ENCODE measurements around the gene DYRK3.
"Not testable (repeated sequence)": the region's sequence is repeated elsewhere in the genome, so short reads cannot be mapped to it uniquely, and the experiment has no call there.

The DYRK3 gene

DNA sequence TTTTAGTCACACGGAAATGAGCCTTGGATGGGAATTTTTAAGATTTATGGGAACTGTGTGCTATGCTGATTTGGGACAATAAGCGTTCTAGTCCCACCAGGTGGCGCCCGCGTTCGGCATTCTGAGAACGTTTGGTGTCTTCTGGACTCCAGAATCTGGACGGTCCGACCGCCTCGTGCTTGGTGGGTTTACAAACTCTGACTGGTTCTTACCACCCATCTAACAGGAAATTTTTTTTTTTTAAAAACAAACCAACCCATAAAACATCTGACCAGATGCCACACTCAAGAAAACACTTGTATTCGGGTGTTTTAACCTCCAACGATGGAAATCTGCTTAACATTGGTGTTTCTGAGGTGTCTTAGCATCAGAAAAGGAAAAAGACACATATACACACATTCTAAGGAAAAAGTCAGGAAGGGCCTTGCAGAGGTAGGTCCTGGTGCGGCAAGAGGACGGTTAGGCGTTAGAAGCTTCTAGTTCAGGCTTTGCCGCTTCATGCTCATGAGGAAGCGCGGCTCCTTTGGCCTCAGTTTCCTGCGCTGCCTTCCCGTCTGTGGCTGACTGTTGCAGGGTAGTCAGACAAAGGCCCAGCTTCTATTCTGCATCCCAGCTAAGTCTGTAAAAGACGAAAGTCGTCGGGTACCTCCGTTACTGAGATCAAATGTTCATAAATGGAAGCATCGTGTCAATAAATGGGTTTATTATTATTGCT lies 814 bp upstream of the DYRK3 start:
- H3K36me3 ChIP-seq (ENCODE audit: insufficient read depth, low read length), result no peaks in the 10 kb centered on the region
- peak overlapping the region; percentile 84 for H3K27ac ChIP-seq (ENCODE audit: low read depth, low read length)
- H3K9ac ChIP-seq (ENCODE audit: low read length), result peak overlapping the region; percentile 28
- H3K27me3 ChIP-seq (ENCODE audit: control insufficient read depth in 1 of 2, insufficient read depth in 2 of 2, low read length in 2 of 2), result no peaks in the 10 kb centered on the region
- peak overlapping the region in 1 of 2 donors; percentile 63 for H3K4me3 ChIP-seq (ENCODE audit: low read depth in 1 of 2, low read length in 2 of 2)
- peaks cover 9% of the 10 kb centered on the region for H3K4me1 ChIP-seq (ENCODE audit: insufficient read depth, low read length)
- H3K9me3 ChIP-seq (ENCODE audit: low read length), result no peaks in the 10 kb centered on the region

GRCh38 chr1:206635978-206636345 lies 626 bp downstream of the DYRK3 start:
- Histone ChIP-seq H3K9me3 (ENCODE audit: low read length) (no peaks in the 10 kb centered on the region), H3K27ac (ENCODE audit: low read depth, low read length) (peak overlapping the region; percentile 84), H3K27me3 (ENCODE audit: control insufficient read depth in 1 of 2, insufficient read depth in 2 of 2, low read length in 2 of 2) (no peaks in the 10 kb centered on the region), H3K9ac (ENCODE audit: low read length) (peak overlapping the region; percentile 40), H3K4me3 (ENCODE audit: low read depth in 1 of 2, low read length in 2 of 2) (peak overlapping the region; percentile 63 to 96), H3K36me3 (ENCODE audit: insufficient read depth, low read length) (no peaks in the 10 kb centered on the region), H3K4me1 (ENCODE audit: insufficient read depth, low read length) (peaks cover 9% of the 10 kb centered on the region)

- H3K4me1 ChIP-seq (ENCODE audit: insufficient read depth, low read length), result peaks cover 9% of the 10 kb centered on the region
- H3K9ac ChIP-seq (ENCODE audit: low read length), result no peak overlapping the region
- no peaks in the 10 kb centered on the region for H3K36me3 ChIP-seq (ENCODE audit: insufficient read depth, low read length)
- no peaks in the 10 kb centered on the region for H3K9me3 ChIP-seq (ENCODE audit: low read length)
- no peak overlapping the region for H3K27ac ChIP-seq (ENCODE audit: low read depth, low read length)
- H3K27me3 ChIP-seq (ENCODE audit: control insufficient read depth in 1 of 2, insufficient read depth in 2 of 2, low read length in 2 of 2), result no peaks in the 10 kb centered on the region
- no peak overlapping the region for H3K4me3 ChIP-seq (ENCODE audit: low read depth in 1 of 2, low read length in 2 of 2)
These were observed 1.3 kb downstream of the DYRK3 start for GRCh38 chr1:206636671-206637070.

- Histone ChIP-seq H3K4me1 (ENCODE audit: insufficient read depth, low read length) (peaks cover 9% of the 10 kb centered on the region), H3K9me3 (ENCODE audit: low read length) (no peaks in the 10 kb centered on the region), H3K4me3 (ENCODE audit: low read depth in 1 of 2, low read length in 2 of 2) (no peak overlapping the region), H3K36me3 (ENCODE audit: insufficient read depth, low read length) (no peaks in the 10 kb centered on the region), H3K9ac (ENCODE audit: low read length) (no peak overlapping the region), H3K27ac (ENCODE audit: low read depth, low read length) (no peak overlapping the region), H3K27me3 (ENCODE audit: control insufficient read depth in 1 of 2, insufficient read depth in 2 of 2, low read length in 2 of 2) (no peaks in the 10 kb centered on the region)
These were observed 2.3 kb downstream of the DYRK3 start for GRCh38 chr1:206637605-206638004.

DNA sequence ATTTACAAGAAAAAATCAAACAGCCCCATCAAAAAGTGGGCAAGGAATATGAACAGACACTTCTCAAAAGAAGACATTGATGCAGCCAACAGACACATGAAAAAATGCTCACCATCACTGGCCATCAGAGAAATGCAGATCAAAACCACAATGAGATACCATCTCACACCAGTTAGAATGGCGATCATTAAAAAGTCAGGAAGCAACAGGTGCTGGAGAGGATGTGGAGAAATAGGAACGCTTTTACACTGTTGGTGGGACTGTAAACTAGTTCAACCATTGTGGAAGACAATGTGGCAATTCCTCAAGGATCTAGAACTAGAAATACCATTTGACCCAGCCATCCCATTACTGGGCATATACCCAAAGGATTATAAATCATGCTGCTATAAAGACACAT lies 6.7 kb downstream of the DYRK3 start:
- not testable (repeated sequence) for H3K27ac ChIP-seq (ENCODE audit: low read depth, low read length); H3K4me3 ChIP-seq (ENCODE audit: low read depth in 1 of 2, low read length in 2 of 2); H3K4me1 ChIP-seq (ENCODE audit: insufficient read depth, low read length); H3K36me3 ChIP-seq (ENCODE audit: insufficient read depth, low read length); H3K9ac ChIP-seq (ENCODE audit: low read length); H3K9me3 ChIP-seq (ENCODE audit: low read length); H3K27me3 ChIP-seq (ENCODE audit: control insufficient read depth in 1 of 2, insufficient read depth in 2 of 2, low read length in 2 of 2)

GRCh38 chr1:206643118-206643698 lies 7.9 kb downstream of the DYRK3 start:
- no peak overlapping the region for H3K27ac ChIP-seq (ENCODE audit: low read depth, low read length)
- H3K27me3 ChIP-seq (ENCODE audit: control insufficient read depth in 1 of 2, insufficient read depth in 2 of 2, low read length in 2 of 2), result no peaks in the 10 kb centered on the region
- H3K9ac ChIP-seq (ENCODE audit: low read length), result no peak overlapping the region
- H3K36me3 ChIP-seq (ENCODE audit: insufficient read depth, low read length), result peaks cover 9% of the 10 kb centered on the region
- H3K4me1 ChIP-seq (ENCODE audit: insufficient read depth, low read length), result no peaks in the 10 kb centered on the region
- no peak overlapping the region for H3K4me3 ChIP-seq (ENCODE audit: low read depth in 1 of 2, low read length in 2 of 2)
- no peaks in the 10 kb centered on the region for H3K9me3 ChIP-seq (ENCODE audit: low read length)

- H3K27me3 ChIP-seq (ENCODE audit: control insufficient read depth in 1 of 2, insufficient read depth in 2 of 2, low read length in 2 of 2), result no peaks in the 10 kb centered on the region
- H3K9ac ChIP-seq (ENCODE audit: low read length), result no peak overlapping the region
- no peak overlapping the region for H3K27ac ChIP-seq (ENCODE audit: low read depth, low read length)
- no peaks in the 10 kb centered on the region for H3K9me3 ChIP-seq (ENCODE audit: low read length)
- no peaks in the 10 kb centered on the region for H3K4me1 ChIP-seq (ENCODE audit: insufficient read depth, low read length)
- H3K36me3 ChIP-seq (ENCODE audit: insufficient read depth, low read length), result peaks cover 14% of the 10 kb centered on the region
- no peak overlapping the region for H3K4me3 ChIP-seq (ENCODE audit: low read depth in 1 of 2, low read length in 2 of 2)
These were observed 11.2 kb downstream of the DYRK3 start for GRCh38 chr1:206646504-206646903.

- peaks cover 14% of the 10 kb centered on the region for H3K36me3 ChIP-seq (ENCODE audit: insufficient read depth, low read length)
- H3K9ac ChIP-seq (ENCODE audit: low read length), result no peak overlapping the region
- H3K4me3 ChIP-seq (ENCODE audit: low read depth in 1 of 2, low read length in 2 of 2), result no peak overlapping the region
- no peaks in the 10 kb centered on the region for H3K9me3 ChIP-seq (ENCODE audit: low read length)
- no peak overlapping the region for H3K27ac ChIP-seq (ENCODE audit: low read depth, low read length)
- no peaks in the 10 kb centered on the region for H3K4me1 ChIP-seq (ENCODE audit: insufficient read depth, low read length)
- H3K27me3 ChIP-seq (ENCODE audit: control insufficient read depth in 1 of 2, insufficient read depth in 2 of 2, low read length in 2 of 2), result no peaks in the 10 kb centered on the region
These were observed 11.9 kb downstream of the DYRK3 start for GRCh38 chr1:206647224-206647623.

DNA sequence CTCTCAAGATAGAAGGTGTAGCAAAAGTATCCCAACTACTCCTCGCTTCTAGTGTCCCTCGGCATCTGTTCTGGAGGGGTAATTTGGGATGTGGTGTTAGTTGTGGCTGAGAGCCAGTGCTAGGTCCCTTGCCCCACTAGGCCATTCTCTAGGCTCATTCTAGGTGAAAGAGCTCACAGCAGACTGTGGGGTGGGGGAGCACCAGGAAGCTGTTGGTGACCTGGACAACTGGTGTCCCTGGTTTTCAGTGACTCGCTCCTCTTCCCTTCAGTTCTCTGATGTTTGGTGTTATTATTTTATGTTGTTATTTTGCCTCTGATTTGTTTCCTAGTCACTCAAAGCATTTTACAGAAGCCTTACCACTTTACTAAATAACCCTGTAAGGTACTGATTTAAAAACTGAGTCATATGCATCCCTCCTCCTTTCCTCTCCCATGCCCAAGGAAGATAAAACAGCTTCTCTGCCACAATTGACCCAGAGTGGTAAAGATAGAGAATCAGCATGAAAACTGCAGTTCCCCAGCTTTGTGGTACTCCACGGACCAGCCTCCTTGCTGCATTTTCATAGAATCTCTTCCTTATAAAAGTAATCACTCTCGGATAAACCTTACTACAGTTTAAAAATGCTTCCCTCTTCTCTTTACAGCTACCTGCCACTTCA lies 14.1 kb downstream of the DYRK3 start:
- Histone ChIP-seq H3K27ac (ENCODE audit: low read depth, low read length) (no peak overlapping the region), H3K4me1 (ENCODE audit: insufficient read depth, low read length) (no peaks in the 10 kb centered on the region), H3K36me3 (ENCODE audit: insufficient read depth, low read length) (peaks cover 14% of the 10 kb centered on the region), H3K4me3 (ENCODE audit: low read depth in 1 of 2, low read length in 2 of 2) (no peak overlapping the region), H3K27me3 (ENCODE audit: control insufficient read depth in 1 of 2, insufficient read depth in 2 of 2, low read length in 2 of 2) (no peaks in the 10 kb centered on the region), H3K9me3 (ENCODE audit: low read length) (no peaks in the 10 kb centered on the region), H3K9ac (ENCODE audit: low read length) (no peak overlapping the region)

GRCh38 chr1:206651014-206651413 lies 15.7 kb downstream of the DYRK3 start:
- Histone ChIP-seq H3K9me3 (ENCODE audit: low read length) (no peaks in the 10 kb centered on the region), H3K4me3 (ENCODE audit: low read depth in 1 of 2, low read length in 2 of 2) (no peak overlapping the region), H3K27ac (ENCODE audit: low read depth, low read length) (no peak overlapping the region), H3K9ac (ENCODE audit: low read length) (no peak overlapping the region), H3K27me3 (ENCODE audit: control insufficient read depth in 1 of 2, insufficient read depth in 2 of 2, low read length in 2 of 2) (no peaks in the 10 kb centered on the region), H3K36me3 (ENCODE audit: insufficient read depth, low read length) (peaks cover 14% of the 10 kb centered on the region), H3K4me1 (ENCODE audit: insufficient read depth, low read length) (no peaks in the 10 kb centered on the region)

- Histone ChIP-seq H3K27me3 (ENCODE audit: control insufficient read depth in 1 of 2, insufficient read depth in 2 of 2, low read length in 2 of 2) (no peaks in the 10 kb centered on the region), H3K4me3 (ENCODE audit: low read depth in 1 of 2, low read length in 2 of 2) (no peak overlapping the region), H3K36me3 (ENCODE audit: insufficient read depth, low read length) (peaks cover 14% of the 10 kb centered on the region), H3K9me3 (ENCODE audit: low read length) (no peaks in the 10 kb centered on the region), H3K27ac (ENCODE audit: low read depth, low read length) (no peak overlapping the region), H3K4me1 (ENCODE audit: insufficient read depth, low read length) (no peaks in the 10 kb centered on the region), H3K9ac (ENCODE audit: low read length) (no peak overlapping the region)
These were observed 16.9 kb downstream of the DYRK3 start for GRCh38 chr1:206651958-206652890.

Measured in muscle layer of colon (tissue), 2 donors.